ENCODE data around the gene RIBC2.

Gene RIBC2

DNA sequence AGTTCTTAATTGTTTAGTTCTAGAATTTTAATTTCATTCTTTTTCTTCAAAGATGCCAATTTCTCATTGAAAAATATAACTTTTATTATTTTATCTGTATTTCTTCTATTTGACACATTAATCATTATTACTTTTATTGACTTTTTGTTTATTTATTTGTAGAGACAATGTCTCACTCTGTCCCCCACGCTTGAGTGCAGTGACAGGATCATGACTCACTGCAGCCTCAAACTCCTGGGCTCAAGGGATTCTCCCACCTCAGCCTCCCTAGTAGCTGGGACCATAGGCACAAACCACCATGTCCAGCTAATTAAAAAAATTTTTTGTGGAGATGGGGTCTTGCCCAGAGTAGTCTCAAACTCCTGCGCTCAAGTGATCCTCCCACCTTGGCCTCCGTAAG is 58.9 kb downstream of the RIBC2 start:
- DNase-seq, result no peak

- DNase-seq, result no peak
These were observed 60.2 kb downstream of the RIBC2 start for GRCh38 chr22:45473626-45474237.

GRCh38 chr22:45475063-45475747 is 61.7 kb downstream of the RIBC2 start:
- no peak for DNase-seq

GRCh38 chr22:45475851-45476514 is 62.5 kb downstream of the RIBC2 start:
- DNase-seq, result no peak

GRCh38 chr22:45476814-45477213 is 63.3 kb downstream of the RIBC2 start:
- DNase-seq, result no peak

DNA sequence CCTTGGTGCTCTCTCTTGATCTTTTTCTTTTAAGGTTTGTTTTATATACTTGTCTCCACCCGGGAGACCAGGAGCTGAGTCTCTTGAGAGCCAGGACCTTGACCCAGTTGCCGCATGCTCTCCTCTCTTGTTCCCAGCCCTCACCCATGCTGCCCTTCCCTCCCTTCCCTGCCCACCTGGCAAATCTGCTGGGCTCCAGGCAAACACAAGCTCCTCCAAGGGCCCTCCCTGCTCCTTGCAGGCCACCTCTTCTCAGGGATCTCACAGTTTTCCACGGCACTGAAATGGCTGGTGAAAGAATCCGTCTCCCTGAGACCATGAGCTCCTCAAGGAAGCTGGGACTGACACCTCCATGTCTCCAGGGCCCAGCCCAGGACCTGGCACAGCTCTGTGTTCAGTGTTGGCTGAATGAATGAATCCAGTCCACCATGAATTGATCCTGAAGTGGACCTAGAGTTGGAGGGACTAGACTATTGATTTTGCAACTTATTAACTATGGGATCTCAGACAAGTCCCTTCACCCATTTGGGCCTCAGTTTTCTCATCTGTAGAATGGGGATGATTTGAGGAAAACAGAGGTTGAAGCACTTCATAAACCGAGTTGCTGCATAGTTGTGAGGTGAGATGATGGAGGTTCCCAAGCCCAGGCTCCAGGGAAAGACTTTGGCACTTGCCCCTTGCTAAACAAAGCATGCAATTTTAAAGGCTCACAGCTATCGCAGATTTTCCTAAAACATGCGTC is 64.0 kb downstream of the RIBC2 start:
- no peak for DNase-seq

DNA sequence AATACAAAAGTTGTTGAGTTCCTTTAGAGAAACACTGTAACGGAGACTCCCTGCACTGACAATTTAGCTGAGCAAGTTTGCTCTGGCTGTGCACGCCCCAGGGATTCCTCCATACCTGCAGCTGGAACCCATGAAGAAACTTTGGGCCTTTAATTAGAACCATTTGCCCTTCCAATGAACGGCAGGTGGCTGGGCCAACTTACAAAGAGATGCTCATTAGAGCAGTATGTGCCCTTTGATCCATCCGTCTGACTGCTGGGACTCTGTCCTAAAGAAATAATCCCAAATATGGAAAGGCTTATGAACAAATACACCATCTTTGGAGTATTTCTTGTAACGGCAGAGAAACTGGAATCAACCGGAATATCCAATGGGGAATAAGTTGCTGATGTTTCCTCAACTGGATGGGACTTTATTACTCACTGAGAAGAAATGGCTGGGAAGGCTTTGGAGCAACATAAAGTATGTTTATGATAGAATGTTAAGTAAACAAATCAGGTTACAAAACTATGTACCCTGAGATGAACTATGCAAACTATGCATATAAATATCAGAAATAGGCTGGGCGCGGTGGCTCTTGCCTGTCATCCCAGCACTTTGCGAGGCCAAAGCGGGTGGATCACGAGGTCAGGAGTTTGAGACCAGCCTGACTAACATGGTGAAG is 64.7 kb downstream of the RIBC2 start:
- no peak for DNase-seq

- DNase-seq, result no peak
These were observed 67.2 kb downstream of the RIBC2 start for GRCh38 chr22:45480717-45481116.

- DNase-seq, result no peak
These were observed 68.2 kb downstream of the RIBC2 start for GRCh38 chr22:45481661-45482060.
